Activated CD8-positive, alpha-beta memory T cell treated with anti-CD3 and anti-CD28 coated beads for 48 hours (primary cell): ENCODE measurements around the gene ATP1B1.
"Not testable (repeated sequence)": the region's sequence is repeated elsewhere in the genome, so short reads cannot be mapped to it uniquely, and the experiment has no call there.

Source experiments
- DNase-seq, 3 experiments: peaks; one replicate each; pipeline ENCODE4 v3.0.0-alpha.2; 2020; ENCODE audit warnings: low read depth in 2 of 3, low spot score in 2 of 3

Gene ATP1B1

GRCh38 chr1:169141356-169141755 is 34.9 kb downstream of the ATP1B1 start:
- no peak for DNase-seq

- DNase-seq, result no peak
These were observed 35.6 kb downstream of the ATP1B1 start for GRCh38 chr1:169142129-169142528.

DNA sequence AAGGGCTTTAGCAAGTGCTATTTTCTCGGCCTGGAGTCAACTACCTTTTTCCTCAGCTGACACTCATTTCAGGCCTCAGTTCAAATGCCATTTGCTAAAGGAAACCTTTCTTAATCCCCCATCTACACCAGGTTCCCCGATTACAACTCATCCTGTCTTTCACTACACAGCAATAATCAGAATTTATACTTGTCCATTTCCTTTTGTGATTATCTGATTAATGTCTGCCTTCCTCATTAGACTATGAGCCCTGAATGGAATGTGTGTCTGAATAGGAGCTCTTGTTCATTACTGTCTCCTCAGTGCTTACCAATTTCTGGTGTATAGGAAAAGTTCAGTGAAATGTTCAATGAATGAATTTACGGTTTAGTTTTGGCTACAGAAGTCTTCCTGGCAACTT is 36.9 kb downstream of the ATP1B1 start:
- DNase-seq, result no peak

GRCh38 chr1:169143984-169144383 is 37.5 kb downstream of the ATP1B1 start:
- DNase-seq, result no peak

GRCh38 chr1:169144941-169145626 is 38.6 kb downstream of the ATP1B1 start:
- no peak for DNase-seq

DNA sequence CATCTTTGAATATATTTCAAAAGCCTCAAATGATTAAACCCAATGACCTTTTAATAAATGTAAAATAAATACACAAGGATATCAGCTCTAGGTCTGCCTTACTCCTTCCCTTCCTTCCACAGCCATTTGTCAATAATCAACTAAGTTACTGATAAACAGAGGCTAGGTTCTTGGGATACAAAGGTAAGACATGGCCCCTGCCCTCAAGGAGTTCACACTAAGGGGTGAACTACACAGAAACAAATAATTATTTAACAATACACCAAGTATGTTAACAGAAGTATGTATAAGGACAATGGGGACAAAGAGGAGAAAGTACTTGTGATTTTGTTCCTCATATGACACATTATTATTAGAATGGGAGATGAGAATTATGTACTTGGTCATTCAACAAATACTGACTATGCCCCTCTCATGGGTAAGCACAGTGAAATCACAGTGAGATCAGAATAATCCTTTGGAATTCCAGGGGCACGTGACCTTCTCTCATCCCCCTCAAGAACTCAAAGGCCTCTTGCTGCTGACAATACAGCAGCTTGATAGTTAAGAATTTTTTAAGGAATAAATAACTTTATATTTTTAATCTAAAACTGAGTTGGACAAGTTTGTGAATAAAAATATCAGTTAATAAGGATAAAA is 40.2 kb downstream of the ATP1B1 start:
- no peak for DNase-seq

- no peak for DNase-seq
These were observed 42.2 kb downstream of the ATP1B1 start for GRCh38 chr1:169148472-169149252.

DNA sequence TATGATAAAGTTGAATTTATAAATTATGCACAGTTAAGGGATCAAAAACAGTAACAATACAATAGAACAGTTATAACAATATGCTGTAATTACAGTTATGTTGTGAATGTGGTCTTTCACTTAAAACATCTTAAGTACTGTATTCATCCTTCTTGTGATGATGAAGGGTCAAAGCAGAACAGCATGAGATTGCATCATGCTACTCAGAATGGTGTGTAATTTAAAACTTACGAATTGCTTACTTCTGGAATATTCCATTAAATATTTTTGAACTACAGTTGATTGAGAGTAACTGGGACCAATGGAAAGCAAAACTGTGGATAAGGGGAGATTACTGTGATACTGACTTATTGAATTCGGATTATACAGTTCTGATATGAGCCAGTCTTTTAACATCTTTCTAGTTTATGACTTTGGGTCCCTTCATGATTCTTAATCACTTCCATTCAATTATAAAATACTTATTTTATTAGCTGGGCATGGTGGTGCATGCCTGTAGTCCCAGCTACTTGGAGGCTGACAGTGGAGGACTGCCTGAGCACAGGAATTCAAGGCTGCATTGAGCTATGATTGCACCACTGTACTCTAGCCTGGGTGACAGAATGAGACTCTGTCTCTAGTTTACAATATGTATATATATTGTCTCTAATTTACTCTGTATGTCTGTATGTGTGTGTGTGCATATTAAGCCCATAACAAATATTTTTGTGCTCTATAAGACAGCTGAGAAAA is 43.2 kb downstream of the ATP1B1 start:
- no peak for DNase-seq

- no peak for DNase-seq
These were observed 44.3 kb downstream of the ATP1B1 start for GRCh38 chr1:169150641-169151337.

GRCh38 chr1:169151338-169151837 is 44.9 kb downstream of the ATP1B1 start:
- no peak for DNase-seq

- DNase-seq, result no peak
These were observed 49.2 kb downstream of the ATP1B1 start for GRCh38 chr1:169155675-169156074.

DNA sequence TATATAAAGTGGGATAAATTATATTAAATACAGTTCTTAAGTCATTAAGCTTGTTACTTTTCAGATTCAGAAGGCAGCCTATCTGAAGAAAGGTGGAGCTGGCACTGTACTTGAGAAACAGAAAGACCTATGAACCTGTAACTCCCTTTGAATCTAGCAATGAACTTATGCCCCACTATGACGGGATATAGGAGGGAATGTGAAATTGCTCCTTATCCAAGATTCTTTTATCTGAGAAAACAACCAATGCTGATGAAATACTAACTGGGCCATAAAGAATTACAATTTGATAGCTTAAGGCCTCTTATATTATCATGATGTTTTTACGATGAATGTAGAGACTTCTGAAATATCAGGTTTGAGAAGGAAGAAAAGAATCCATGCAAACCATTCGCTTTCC is 50.1 kb downstream of the ATP1B1 start:
- no peak for DNase-seq

DNA sequence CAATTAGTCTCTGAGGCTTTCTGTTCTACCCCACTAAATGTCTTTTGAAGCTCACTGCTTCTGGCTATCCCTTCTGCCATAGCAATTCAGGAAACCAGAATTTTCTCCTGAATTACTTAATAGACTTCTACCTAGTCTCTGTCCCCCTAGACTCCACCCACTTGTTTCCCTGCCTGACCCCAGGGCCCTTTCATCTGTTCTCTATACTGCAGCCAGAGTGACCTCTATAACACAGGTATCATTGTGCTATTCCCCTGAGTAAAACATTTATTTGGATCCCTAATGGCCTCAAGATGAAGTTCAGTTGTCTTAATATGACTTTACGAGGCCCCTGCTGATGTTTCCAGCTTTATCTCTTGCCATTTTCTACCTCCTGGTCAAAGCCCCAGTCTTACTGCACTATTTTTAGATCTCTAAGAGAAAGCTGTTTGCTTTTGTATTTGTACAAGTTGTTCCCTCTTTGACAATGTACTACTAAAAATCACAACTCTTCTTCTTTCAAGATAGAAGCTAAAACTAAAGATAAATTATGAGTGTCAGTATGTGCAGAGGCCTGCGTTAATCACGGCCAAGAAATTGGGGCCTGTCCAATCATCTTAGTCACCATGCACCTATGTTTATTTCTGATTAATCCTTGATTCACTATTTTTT is 54.5 kb downstream of the ATP1B1 start:
- no peak for DNase-seq

DNA sequence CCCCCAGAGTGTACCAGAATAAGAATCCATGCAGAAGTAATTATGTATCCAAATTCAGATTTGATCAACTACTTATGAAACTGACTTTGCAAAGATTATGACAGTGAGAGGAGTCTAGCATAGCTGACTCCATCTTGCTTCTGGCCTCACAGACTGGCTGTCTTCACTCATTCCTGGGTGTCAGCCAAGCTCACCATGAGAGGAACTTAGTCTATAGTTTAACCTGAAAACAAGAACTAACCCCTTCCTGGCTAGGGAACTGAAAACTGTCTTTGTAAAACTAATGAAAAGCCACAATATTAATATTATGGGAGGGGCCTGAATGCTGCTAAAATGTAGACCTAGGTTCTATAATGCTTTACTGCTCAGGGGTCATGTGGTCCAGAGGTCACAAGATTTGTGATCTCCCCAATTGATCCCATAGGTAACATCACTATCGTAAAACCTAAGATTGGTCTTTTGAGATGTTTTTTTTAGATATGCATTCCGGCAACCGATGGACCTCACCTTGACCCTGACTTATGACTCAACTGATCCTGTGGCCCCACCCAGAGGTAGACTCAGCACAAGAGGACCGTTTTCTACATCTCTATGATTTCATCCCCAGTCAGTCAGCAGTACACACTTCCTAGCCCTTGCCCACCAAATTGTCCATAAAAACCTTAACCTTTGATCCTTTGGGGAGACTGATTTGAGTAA is 55.2 kb downstream of the ATP1B1 start:
- DNase-seq, result no peak

GRCh38 chr1:169163059-169163458 is 56.6 kb downstream of the ATP1B1 start:
- no peak for DNase-seq

DNA sequence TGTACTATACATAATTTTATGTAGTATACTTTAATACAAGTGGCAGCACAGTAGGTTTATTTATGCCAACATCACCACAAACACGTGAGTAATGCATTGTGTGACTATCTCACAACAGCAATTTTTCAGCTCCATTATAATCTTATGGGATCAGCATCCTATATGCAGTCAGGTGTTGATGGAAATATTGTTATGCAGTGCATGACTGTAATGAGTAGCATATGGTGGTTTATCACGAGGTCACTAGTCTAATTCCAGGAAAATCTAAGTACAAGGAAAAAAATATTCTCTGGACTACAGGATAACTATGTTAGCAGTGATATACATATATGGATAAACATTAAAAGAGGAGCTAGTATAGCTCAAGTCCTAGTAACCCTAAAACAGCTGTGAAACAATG is 69.0 kb downstream of the ATP1B1 start:
- DNase-seq, result no peak

DNA sequence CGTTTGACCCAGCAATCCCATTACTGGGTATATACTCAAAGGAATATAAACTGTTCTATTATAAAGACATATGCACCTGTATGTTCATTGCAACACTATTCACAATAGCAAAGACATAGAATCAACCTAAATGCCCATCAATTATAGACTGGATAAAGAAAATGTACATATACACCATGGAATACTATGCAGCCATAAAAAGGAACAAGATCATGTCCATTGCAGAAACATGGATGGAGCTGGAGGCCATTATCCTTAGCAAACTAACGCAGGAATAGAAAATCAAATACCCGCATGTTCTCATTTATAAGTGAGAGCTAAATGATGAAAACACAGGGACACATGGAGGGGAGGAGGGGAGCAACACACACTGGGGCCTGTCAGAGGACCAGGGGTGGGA is 72.9 kb downstream of the ATP1B1 start:
- not testable (repeated sequence) for DNase-seq

GRCh38 chr1:169180174-169180573 is 73.7 kb downstream of the ATP1B1 start:
- DNase-seq, result no peak
